BE2C (cell line): ENCODE results near the gene ENTR1. TPM values are rescaled to one million over a fixed set of nuclear protein-coding genes. Genes with fewer than 3 reads are reported as not detected.

Source experiments
- DNase-seq: peaks from one replicate; pipeline ENCODE4 v3.0.0-alpha.2; 2020
- H3K27me3 ChIP-seq: fragments of 250-450 bp; sonication (Bioruptor Pico); 2 replicates; pipeline ENCODE4 v1.5.1; 2020; ENCODE audit warnings: mild to moderate bottlenecking
- H3K36me3 ChIP-seq: fragments of 250-450 bp; sonication (Bioruptor Pico); 2 replicates; pipeline ENCODE4 v1.5.1; 2020; ENCODE audit warnings: mild to moderate bottlenecking
- H3K4me1 ChIP-seq: fragments of 250-450 bp; sonication (Bioruptor Pico); 2 replicates; pipeline ENCODE4 v1.5.1; 2020
- H3K4me3 ChIP-seq: 2 replicates; pipeline ENCODE4 v1.5.1; 2011; ENCODE audit warnings: low read depth, low read length
- H3K9me3 ChIP-seq: fragments of 250-450 bp; sonication (Bioruptor Pico); 2 replicates; pipeline ENCODE4 v1.5.1; 2020
- polyA plus RNA-seq: library from polyadenylated mRNA; unstranded; fragments of >200 nt; gene quantifications from one replicate; pipeline ENCODE4 v1.2.1, GENCODE V29; 2012; ENCODE audit warnings: low read depth, missing spikeins; ENCODE audit not compliant: insufficient read length, insufficient read depth
- TF ChIP-seq, protein P1 (sequence below): IDR thresholded peaks from 2 replicates; pipeline ENCODE4 v1.5.1; 2012; ENCODE audit warnings: mild to moderate bottlenecking, low read depth, low read length

ENTR1 gene, protein sequence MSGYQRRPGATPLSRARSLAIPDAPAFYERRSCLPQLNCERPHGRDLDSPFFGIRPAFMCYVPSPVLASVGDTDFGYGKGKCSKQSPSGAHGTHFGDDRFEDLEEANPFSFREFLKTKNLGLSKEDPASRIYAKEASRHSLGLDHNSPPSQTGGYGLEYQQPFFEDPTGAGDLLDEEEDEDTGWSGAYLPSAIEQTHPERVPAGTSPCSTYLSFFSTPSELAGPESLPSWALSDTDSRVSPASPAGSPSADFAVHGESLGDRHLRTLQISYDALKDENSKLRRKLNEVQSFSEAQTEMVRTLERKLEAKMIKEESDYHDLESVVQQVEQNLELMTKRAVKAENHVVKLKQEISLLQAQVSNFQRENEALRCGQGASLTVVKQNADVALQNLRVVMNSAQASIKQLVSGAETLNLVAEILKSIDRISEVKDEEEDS
- 253 TPM for polyA plus RNA-seq

DNA sequence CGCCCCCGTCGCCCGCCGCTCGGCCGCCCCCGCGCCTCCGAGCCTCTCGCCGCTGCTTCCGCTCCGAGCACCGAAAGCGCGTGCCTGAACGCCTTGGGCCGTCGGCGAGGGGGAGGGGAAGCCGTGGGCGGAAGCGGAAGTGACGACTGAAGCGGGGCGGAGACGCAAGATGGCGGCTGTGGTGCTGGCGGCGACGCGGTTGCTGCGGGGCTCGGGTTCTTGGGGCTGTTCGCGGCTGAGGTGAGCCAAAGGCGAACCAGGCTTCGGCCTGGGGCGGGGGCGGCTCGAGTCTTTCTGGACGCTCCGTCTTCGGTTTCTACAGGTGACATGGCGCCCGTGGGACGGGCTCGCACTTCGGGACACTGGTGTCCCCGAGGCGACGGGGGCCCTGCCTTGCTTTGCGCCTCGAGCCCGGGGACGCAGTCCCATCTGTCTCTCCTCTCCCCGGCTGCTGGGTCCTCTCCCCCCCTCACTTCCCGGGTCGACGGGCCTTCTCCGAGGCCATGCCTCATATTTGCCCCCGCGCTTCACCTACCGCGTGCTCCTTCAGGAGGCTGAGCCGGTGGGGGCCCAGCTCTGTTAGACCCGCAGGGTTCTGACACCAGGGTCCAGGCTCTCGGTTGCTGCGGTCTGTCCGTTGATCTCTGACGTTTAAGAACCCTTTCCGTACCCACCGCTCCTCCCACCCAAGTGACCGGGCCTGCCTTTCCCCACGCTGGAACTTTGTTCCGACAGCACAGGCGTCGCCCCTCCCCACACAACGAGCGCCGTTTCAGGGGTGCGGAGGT lies at the start of gene ENTR1, which contains the start of gene PMPCA:
Gene ENTR1 (minus strand): TSS at position 115 of the 788 bp plus-strand sequence. CDS start 217 bp downstream, outside the sequence.
Gene PMPCA (plus strand): TSS at position 159 of the 788 bp plus-strand sequence. CDS start 11 bp downstream, at position 170.
- H3K27me3 ChIP-seq: no peaks in the 10 kb centered on the region
- peaks cover 13% of the 10 kb centered on the region; the same call in 1 of the 2 replicates for H3K4me1 ChIP-seq
- H3K36me3 ChIP-seq: peaks cover 68% of the 10 kb centered on the region
- DNase-seq: peak; percentile 95
- no peaks in the 10 kb centered on the region for H3K9me3 ChIP-seq
- TF ChIP-seq, protein P1, sequence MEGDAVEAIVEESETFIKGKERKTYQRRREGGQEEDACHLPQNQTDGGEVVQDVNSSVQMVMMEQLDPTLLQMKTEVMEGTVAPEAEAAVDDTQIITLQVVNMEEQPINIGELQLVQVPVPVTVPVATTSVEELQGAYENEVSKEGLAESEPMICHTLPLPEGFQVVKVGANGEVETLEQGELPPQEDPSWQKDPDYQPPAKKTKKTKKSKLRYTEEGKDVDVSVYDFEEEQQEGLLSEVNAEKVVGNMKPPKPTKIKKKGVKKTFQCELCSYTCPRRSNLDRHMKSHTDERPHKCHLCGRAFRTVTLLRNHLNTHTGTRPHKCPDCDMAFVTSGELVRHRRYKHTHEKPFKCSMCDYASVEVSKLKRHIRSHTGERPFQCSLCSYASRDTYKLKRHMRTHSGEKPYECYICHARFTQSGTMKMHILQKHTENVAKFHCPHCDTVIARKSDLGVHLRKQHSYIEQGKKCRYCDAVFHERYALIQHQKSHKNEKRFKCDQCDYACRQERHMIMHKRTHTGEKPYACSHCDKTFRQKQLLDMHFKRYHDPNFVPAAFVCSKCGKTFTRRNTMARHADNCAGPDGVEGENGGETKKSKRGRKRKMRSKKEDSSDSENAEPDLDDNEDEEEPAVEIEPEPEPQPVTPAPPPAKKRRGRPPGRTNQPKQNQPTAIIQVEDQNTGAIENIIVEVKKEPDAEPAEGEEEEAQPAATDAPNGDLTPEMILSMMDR: no peak
- peak within 1 kb of the TSS; percentile 85 for H3K4me3 ChIP-seq

DNA sequence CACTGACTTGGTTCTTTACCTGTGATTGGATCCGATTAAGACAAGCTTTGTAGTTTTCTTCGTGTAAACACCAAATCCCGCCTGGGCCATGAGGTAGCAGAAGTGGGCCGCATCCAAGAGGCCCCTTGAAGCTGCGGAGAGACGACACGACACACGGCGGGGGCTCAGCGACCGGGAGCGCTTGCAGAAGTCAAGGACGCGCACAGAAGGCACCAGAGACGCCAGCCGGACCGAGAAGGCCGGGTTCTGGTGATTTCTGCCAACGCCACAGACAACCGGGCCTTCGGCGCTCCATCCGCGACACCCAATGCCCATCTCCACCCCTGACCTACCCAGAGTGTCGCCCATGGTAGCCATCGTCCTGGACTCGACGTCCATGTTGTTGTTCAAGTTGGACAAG lies 49.0 kb upstream of the ENTR1 start:
- Histone ChIP-seq H3K36me3 (peaks cover 80% of the 10 kb centered on the region), H3K4me3 (no peak overlapping the region), H3K9me3 (no peaks in the 10 kb centered on the region), H3K4me1 (no peaks in the 10 kb centered on the region), H3K27me3 (no peaks in the 10 kb centered on the region)
- DNase-seq: no peak
- TF ChIP-seq, protein P1: no peak

DNA sequence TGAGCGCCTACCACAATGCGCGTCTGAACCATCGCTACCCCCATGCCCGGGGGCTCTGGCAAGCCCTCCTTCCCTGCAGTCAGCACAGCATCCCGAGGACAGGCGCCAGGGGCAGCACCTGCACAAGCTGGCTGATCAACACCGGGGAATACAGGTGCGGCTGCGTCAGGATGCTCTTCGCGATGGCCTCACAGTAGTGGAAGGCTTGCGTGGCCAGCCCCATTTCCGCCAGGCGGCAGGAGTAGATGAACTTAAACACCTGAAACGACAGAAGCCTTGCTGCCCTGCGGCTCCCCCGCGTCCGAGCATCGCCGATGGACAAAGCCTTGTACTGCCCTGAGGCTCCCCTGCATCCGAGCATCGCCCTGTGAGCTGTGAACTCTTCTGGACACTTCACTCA lies 46.9 kb upstream of the ENTR1 start:
- Histone ChIP-seq H3K4me1 (no peaks in the 10 kb centered on the region), H3K27me3 (no peaks in the 10 kb centered on the region), H3K36me3 (peaks cover 71% of the 10 kb centered on the region), H3K9me3 (no peaks in the 10 kb centered on the region), H3K4me3 (no peak overlapping the region)
- TF ChIP-seq, protein P1: no peak
- DNase-seq: no peak

DNA sequence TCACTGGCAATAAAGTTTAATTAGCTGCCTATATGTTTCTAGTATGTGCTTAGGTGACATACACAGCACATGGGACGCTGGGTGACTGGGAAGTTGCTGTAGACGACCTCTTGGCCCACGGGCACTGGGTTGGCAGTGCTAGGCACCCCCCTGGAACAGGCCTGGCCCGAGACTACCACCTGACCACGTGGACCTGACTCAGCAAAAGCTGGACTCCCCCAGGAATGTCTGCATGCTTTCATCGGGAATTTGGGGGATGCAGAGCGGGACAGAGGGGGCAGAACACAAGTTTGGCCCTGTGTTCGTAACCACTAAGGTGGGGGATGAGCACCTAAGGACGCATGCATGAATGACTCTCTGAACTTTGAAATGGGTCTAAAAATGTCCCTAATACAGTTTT lies 45.8 kb upstream of the ENTR1 start:
- Histone ChIP-seq H3K36me3 (peaks cover 65% of the 10 kb centered on the region), H3K9me3 (no peaks in the 10 kb centered on the region), H3K27me3 (no peaks in the 10 kb centered on the region), H3K4me3 (no peak overlapping the region), H3K4me1 (no peaks in the 10 kb centered on the region)
- no peak for DNase-seq
- TF ChIP-seq, protein P1: no peak

DNA sequence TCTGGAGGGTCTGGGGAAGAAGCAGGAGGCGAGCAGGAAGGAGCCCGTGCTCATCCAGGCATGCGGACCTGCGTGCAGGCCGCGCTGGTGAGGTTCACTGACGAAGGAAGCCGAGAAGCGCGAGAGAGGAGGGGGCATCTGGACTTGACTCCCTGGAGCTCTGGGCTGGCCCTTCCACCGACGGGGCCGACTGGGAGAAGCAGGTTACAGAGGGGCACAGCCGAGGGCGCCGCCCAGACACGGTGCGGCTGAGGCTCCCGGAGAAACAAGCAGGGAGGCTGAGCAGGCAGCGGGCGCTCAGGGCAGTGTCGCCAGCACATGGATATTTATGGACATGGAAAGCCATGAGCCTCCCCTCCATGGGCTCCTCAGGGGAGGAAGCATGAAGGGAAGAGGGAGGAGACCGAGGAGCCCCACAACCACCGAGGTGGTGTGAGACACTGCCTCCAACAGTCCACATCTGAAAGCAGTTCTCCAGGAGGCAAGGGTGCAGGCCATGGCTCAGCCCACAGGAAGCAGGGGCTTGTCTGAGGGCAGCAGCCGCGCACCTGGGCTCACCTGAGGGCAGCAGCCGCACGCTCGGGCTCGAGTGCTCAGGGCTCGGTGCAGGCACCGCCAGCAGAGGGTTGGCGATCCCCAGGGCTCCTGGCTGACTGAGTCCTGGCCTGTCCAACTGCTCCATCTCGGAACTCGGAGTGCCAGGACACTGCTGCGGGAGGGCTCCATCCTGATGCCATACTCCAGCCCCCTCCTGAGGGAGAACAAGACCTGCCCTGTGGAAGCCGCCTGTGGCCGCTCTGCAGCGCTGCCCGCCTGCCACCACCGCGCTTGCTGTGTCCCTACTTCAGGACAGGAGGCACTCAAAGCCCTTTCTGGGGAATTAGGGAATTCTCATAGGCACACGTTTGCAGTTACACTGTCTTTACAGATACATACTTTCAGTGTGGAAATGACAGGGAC lies 44.9 kb upstream of the ENTR1 start:
- H3K9me3 ChIP-seq: no peaks in the 10 kb centered on the region
- H3K4me3 ChIP-seq: no peak overlapping the region
- H3K27me3 ChIP-seq: no peaks in the 10 kb centered on the region
- TF ChIP-seq, protein P1: no peak
- H3K4me1 ChIP-seq: no peaks in the 10 kb centered on the region
- DNase-seq: no peak
- H3K36me3 ChIP-seq: peaks cover 63% of the 10 kb centered on the region
